Vagina (tissue), 2 donors: ENCODE measurements around the gene PTGDS.

Experiments
- POLR2A ChIP-seq, 2 donors: fragments of 450-650 bp; IDR thresholded peaks; one replicate each; pipeline ENCODE4 v1.6.1; 2017; ENCODE audit warnings: antibody characterized with exemption in 2 of 2, mild to moderate bottlenecking in 2 of 2, moderate library complexity in 2 of 2
- TF ChIP-seq, protein P1 (sequence below), 3 experiments: fragments of 450-650 bp in 2 of 3; fragments of 200-600 bp in 1 of 3; sonication (generic) in 1 of 3; IDR thresholded peaks; one replicate each; pipeline ENCODE4 v1.5.1; 2017 to 2019; ENCODE audit warnings: antibody characterized with exemption in 3 of 3, mild to moderate bottlenecking in 2 of 3, moderate library complexity in 2 of 3

DNA sequence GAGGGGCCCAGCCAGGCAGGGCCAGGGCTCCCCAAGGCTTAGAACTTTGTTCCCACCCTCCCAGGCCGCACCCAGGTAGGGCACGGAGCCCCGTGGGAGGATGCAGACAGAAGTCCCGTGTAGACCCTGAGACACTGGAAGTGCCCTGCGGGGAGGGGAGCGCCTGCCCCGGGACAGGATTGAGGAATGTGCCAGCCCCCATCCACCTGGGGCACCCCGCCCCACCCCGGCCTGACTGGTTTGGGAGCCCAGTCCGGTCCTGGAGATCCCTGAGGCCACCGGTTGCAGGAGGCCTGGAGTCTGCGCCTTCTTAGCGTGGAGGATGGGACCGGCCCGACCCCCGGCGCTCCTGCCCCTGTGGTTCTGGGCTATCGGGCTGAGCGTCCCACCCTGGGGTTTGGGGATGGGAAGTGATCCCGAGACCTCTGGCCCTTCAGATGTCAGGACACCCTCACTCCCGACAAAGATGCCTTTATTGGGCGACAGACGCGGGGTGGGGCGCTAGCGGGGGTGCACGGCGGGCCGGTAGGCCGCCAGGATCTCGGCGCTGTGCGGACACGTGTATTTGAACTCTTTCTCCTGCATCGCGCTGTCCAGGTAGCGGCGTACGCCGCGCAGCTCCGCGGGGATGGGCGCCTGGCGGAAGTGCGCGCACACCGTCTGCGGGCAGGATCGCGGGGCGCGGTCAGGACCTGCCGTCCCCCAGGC, 17.0 kb downstream of the PTGDS start:
- TF ChIP-seq, protein P1, sequence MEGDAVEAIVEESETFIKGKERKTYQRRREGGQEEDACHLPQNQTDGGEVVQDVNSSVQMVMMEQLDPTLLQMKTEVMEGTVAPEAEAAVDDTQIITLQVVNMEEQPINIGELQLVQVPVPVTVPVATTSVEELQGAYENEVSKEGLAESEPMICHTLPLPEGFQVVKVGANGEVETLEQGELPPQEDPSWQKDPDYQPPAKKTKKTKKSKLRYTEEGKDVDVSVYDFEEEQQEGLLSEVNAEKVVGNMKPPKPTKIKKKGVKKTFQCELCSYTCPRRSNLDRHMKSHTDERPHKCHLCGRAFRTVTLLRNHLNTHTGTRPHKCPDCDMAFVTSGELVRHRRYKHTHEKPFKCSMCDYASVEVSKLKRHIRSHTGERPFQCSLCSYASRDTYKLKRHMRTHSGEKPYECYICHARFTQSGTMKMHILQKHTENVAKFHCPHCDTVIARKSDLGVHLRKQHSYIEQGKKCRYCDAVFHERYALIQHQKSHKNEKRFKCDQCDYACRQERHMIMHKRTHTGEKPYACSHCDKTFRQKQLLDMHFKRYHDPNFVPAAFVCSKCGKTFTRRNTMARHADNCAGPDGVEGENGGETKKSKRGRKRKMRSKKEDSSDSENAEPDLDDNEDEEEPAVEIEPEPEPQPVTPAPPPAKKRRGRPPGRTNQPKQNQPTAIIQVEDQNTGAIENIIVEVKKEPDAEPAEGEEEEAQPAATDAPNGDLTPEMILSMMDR (IDR thresholded peaks at IDR 0.05): no peak
- TF ChIP-seq POLR2A (IDR thresholded peaks at IDR 0.05): no peak
